ENCODE data around the gene ENTR1. TPM values are rescaled to one million over a fixed set of nuclear protein-coding genes. Genes with fewer than 3 reads are reported as not detected.

Gene ENTR1
- total and polyA plus RNA-seq, 2 of the 13 experiments (the other 11 are each of a cell fraction or from before 2014, with no cell fraction given), result 70.1 to 76.4 TPM

DNA sequence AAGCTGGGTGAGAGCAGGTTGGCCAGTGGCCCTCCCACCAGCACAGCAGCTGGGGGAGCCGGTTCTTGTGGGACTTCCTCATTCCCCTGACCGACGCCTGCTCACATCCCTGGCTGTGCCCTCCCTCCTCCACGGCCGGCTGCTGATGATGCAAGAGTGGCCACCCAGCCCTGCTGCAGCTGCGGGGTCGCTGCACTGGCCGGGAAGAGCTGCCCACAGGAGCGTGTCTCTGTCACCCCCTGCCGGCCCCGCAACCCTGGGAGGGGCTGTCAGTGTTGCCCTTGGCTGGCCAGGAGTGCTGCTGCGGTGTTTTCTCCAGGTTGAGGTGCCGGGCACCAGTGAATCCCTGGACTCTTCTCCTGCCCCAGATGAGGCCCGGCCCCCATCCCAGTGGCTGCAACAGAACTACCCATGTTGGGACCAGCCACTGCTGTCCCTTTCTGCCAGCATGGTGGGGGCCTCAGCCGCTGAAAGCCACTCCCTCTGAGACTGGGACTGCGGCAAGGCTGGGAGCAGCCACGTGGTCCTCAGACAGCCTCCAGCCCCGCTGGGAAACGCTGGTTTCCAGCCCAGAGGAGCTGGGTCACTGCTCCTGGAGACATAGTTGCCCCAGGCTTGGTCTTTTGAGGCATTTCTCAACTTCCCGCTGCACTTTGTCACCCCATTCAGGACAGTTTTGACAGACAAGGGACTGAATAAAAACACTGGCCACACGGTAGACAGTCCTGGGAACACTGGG lies 37.7 kb downstream of the ENTR1 start (continued):
- TF ChIP-seq, protein P1, sequence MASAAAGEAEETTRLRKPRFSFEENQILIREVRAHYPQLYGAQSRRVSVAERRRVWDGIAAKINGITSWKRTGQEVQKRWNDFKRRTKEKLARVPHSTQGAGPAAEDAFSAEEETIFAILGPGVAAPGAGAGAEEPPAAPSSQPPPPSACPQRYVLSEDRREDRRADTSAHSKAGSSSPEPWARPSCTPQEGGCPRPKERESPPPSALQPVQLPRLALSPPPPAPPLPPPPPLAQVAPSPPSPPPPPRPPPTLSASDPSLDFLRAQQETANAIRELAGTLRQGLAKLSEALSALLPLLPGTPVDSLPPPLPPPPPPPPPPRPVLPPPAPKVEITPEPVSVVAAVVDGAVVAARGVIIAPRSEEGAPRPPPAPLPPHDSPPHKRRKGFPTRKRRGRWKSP (CRISPR knock-in tag; IDR thresholded peaks at IDR 0.05), result peak; percentile 59; the same call in 1 of the 2 replicates
- TF ChIP-seq EP300 (IDR thresholded peaks at IDR 0.05; ENCODE audit: low read depth in 2 of 2, low read length in 2 of 2) (peak in 1 of 2 experiments; percentile 11; a peak in 1 of 4 replicates), EP300 (CRISPR knock-in tag; IDR thresholded peaks at IDR 0.05; ENCODE audit: borderline replicate concordance) (no peak), KAT8 (CRISPR knock-in tag; IDR thresholded peaks at IDR 0.05) (peak; percentile 59), XBP1 (CRISPR knock-in tag; IDR thresholded peaks at IDR 0.05) (no peak), ZNF367 (CRISPR knock-in tag; IDR thresholded peaks at IDR 0.05; ENCODE audit: borderline replicate concordance) (0 out of 2 replicates have a peak, but pooled peaks have one; percentile 36), ATF7 (IDR thresholded peaks at IDR 0.05) (no peak), ATF7 (CRISPR knock-in tag; IDR thresholded peaks at IDR 0.05) (peak; percentile 83; the same call in 1 of the 2 replicates), MEIS1 (CRISPR knock-in tag; IDR thresholded peaks at IDR 0.05; ENCODE audit: borderline replicate concordance) (peak; percentile 65; the same call in 1 of the 2 replicates), ZNF546 (CRISPR knock-in tag; conservative IDR thresholded peaks at IDR 0.05) (0 out of 2 replicates have a peak, but pooled peaks have one; percentile 16), PRPF4 (IDR thresholded peaks at IDR 0.05; ENCODE audit: low read depth, low read length, poor library complexity, severe bottlenecking) (no peak), DMAP1 (CRISPR knock-in tag; IDR thresholded peaks at IDR 0.05) (peak; percentile 58), ZNF768 (CRISPR knock-in tag; IDR thresholded peaks at IDR 0.05) (peak; percentile 37; the same call in 1 of the 2 replicates), YEATS2 (CRISPR knock-in tag; IDR thresholded peaks at IDR 0.05; ENCODE audit: borderline replicate concordance) (peak; percentile 27; the same call in 1 of the 2 replicates), MYC (CRISPR knock-in tag; IDR thresholded peaks at IDR 0.05; ENCODE audit: borderline replicate concordance) (peak; percentile 80)
- TF ChIP-seq, protein P2, sequence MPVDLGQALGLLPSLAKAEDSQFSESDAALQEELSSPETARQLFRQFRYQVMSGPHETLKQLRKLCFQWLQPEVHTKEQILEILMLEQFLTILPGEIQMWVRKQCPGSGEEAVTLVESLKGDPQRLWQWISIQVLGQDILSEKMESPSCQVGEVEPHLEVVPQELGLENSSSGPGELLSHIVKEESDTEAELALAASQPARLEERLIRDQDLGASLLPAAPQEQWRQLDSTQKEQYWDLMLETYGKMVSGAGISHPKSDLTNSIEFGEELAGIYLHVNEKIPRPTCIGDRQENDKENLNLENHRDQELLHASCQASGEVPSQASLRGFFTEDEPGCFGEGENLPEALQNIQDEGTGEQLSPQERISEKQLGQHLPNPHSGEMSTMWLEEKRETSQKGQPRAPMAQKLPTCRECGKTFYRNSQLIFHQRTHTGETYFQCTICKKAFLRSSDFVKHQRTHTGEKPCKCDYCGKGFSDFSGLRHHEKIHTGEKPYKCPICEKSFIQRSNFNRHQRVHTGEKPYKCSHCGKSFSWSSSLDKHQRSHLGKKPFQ (CRISPR knock-in tag; IDR thresholded peaks at IDR 0.05; ENCODE audit: insufficient replicate concordance), result peak; percentile 60
- TF ChIP-seq, protein P3, sequence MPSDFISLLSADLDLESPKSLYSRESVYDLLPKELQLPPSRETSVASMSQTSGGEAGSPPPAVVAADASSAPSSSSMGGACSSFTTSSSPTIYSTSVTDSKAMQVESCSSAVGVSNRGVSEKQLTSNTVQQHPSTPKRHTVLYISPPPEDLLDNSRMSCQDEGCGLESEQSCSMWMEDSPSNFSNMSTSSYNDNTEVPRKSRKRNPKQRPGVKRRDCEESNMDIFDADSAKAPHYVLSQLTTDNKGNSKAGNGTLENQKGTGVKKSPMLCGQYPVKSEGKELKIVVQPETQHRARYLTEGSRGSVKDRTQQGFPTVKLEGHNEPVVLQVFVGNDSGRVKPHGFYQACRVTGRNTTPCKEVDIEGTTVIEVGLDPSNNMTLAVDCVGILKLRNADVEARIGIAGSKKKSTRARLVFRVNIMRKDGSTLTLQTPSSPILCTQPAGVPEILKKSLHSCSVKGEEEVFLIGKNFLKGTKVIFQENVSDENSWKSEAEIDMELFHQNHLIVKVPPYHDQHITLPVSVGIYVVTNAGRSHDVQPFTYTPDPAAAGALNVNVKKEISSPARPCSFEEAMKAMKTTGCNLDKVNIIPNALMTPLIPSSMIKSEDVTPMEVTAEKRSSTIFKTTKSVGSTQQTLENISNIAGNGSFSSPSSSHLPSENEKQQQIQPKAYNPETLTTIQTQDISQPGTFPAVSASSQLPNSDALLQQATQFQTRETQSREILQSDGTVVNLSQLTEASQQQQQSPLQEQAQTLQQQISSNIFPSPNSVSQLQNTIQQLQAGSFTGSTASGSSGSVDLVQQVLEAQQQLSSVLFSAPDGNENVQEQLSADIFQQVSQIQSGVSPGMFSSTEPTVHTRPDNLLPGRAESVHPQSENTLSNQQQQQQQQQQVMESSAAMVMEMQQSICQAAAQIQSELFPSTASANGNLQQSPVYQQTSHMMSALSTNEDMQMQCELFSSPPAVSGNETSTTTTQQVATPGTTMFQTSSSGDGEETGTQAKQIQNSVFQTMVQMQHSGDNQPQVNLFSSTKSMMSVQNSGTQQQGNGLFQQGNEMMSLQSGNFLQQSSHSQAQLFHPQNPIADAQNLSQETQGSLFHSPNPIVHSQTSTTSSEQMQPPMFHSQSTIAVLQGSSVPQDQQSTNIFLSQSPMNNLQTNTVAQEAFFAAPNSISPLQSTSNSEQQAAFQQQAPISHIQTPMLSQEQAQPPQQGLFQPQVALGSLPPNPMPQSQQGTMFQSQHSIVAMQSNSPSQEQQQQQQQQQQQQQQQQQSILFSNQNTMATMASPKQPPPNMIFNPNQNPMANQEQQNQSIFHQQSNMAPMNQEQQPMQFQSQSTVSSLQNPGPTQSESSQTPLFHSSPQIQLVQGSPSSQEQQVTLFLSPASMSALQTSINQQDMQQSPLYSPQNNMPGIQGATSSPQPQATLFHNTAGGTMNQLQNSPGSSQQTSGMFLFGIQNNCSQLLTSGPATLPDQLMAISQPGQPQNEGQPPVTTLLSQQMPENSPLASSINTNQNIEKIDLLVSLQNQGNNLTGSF (CRISPR knock-in tag; IDR thresholded peaks at IDR 0.05), result no peak
- TF ChIP-seq, protein P4, sequence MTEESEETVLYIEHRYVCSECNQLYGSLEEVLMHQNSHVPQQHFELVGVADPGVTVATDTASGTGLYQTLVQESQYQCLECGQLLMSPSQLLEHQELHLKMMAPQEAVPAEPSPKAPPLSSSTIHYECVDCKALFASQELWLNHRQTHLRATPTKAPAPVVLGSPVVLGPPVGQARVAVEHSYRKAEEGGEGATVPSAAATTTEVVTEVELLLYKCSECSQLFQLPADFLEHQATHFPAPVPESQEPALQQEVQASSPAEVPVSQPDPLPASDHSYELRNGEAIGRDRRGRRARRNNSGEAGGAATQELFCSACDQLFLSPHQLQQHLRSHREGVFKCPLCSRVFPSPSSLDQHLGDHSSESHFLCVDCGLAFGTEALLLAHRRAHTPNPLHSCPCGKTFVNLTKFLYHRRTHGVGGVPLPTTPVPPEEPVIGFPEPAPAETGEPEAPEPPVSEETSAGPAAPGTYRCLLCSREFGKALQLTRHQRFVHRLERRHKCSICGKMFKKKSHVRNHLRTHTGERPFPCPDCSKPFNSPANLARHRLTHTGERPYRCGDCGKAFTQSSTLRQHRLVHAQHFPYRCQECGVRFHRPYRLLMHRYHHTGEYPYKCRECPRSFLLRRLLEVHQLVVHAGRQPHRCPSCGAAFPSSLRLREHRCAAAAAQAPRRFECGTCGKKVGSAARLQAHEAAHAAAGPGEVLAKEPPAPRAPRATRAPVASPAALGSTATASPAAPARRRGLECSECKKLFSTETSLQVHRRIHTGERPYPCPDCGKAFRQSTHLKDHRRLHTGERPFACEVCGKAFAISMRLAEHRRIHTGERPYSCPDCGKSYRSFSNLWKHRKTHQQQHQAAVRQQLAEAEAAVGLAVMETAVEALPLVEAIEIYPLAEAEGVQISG (CRISPR knock-in tag; IDR thresholded peaks at IDR 0.05), result peak; percentile 82

All from HepG2 (cell line).